Mesodermal cell (in vitro differentiated cells): ENCODE measurements around the gene ARFGAP2.

Source experiments
- H3K27ac ChIP-seq: 2 replicates; pipeline ENCODE4 v1.7.0; 2013; ENCODE audit warnings: mild to moderate bottlenecking, low read depth, low read length, moderate library complexity; ENCODE audit not compliant: severe bottlenecking
- H3K36me3 ChIP-seq: 2 replicates; pipeline ENCODE4 v1.7.1; 2013; ENCODE audit warnings: mild to moderate bottlenecking, low read length, moderate library complexity; ENCODE audit not compliant: control insufficient read depth, insufficient read depth
- H3K4me1 ChIP-seq: one replicate; pipeline ENCODE4 v1.7.1; 2013; ENCODE audit warnings: mild to moderate bottlenecking, low read length; ENCODE audit not compliant: insufficient read depth, control insufficient read depth, poor library complexity, severe bottlenecking
- H3K4me3 ChIP-seq: 2 replicates; pipeline ENCODE4 v1.7.0; 2013; ENCODE audit warnings: low read length, control low read depth, mild to moderate bottlenecking; ENCODE audit not compliant: insufficient read depth, poor library complexity, severe bottlenecking; ENCODE audit errors: extremely low read depth
- H3K9me3 ChIP-seq: 2 replicates; pipeline ENCODE4 v1.7.1; 2013; ENCODE audit warnings: mild to moderate bottlenecking, low read length, moderate library complexity; ENCODE audit not compliant: control insufficient read depth
- WGBS, 2 experiments: methylation state at CpG; one replicate each; pipeline ENCODE4 v1.1.5; 2013; ENCODE audit warnings: missing lambda C conversion rate in 2 of 2; ENCODE audit not compliant: insufficient coverage in 2 of 2; 5-methylcytosine and 5-hydroxymethylcytosine counted together

Gene ARFGAP2

GRCh38 chr11:47148903-47149531, 27.7 kb downstream of the ARFGAP2 start:
- 93 to 94% methylated on average over 7 to 10 of the region's 10 CpGs for WGBS, 2 experiments
- no peak overlapping the region for H3K27ac ChIP-seq
- peaks cover 8% of the 10 kb centered on the region for H3K4me1 ChIP-seq
- no peak overlapping the region for H3K4me3 ChIP-seq
- peaks cover 8% of the 10 kb centered on the region for H3K36me3 ChIP-seq
- H3K9me3 ChIP-seq: no peaks in the 10 kb centered on the region

- peaks cover 8% of the 10 kb centered on the region for H3K36me3 ChIP-seq
- WGBS, 2 experiments: 98 to 100% methylated on average over 4 of the region's 4 CpGs
- no peak overlapping the region for H3K4me3 ChIP-seq
- H3K27ac ChIP-seq: no peak overlapping the region
- no peaks in the 10 kb centered on the region for H3K9me3 ChIP-seq
- H3K4me1 ChIP-seq: peaks cover 14% of the 10 kb centered on the region
These were observed 28.4 kb downstream of the ARFGAP2 start for GRCh38 chr11:47148270-47148669.

GRCh38 chr11:47147681-47148080, 29.0 kb downstream of the ARFGAP2 start:
- no peak overlapping the region for H3K4me3 ChIP-seq
- H3K27ac ChIP-seq: no peak overlapping the region
- peaks cover 20% of the 10 kb centered on the region for H3K4me1 ChIP-seq
- H3K36me3 ChIP-seq: peaks cover 8% of the 10 kb centered on the region
- H3K9me3 ChIP-seq: no peaks in the 10 kb centered on the region
- 81 to 96% methylated on average over 2 to 4 of the region's 7 CpGs for WGBS, 2 experiments

- H3K36me3 ChIP-seq: peaks cover 8% of the 10 kb centered on the region
- no peak overlapping the region for H3K4me3 ChIP-seq
- peaks cover 24% of the 10 kb centered on the region for H3K4me1 ChIP-seq
- H3K27ac ChIP-seq: peak overlapping the region; percentile 5
- no peaks in the 10 kb centered on the region for H3K9me3 ChIP-seq
- WGBS, 2 experiments: 64 to 100% methylated on average over 1 of the region's 2 CpGs
These were observed 29.4 kb downstream of the ARFGAP2 start for GRCh38 chr11:47147250-47147649.

GRCh38 chr11:47144541-47144940, 32.1 kb downstream of the ARFGAP2 start:
- no peak overlapping the region for H3K27ac ChIP-seq
- H3K9me3 ChIP-seq: no peaks in the 10 kb centered on the region
- H3K4me1 ChIP-seq: peaks cover 24% of the 10 kb centered on the region
- H3K36me3 ChIP-seq: peaks cover 5% of the 10 kb centered on the region
- WGBS, 2 experiments: 100% methylated on average over 3 of the region's 3 CpGs; no CpG with 5 or more reads in 1 of the 2 experiments
- no peak overlapping the region for H3K4me3 ChIP-seq

- Histone ChIP-seq H3K9me3 (no peaks in the 10 kb centered on the region), H3K4me3 (no peak overlapping the region), H3K36me3 (peaks cover 2% of the 10 kb centered on the region), H3K27ac (peak overlapping the region; percentile 60), H3K4me1 (peaks cover 24% of the 10 kb centered on the region)
- WGBS, 2 experiments: 66 to 71% methylated on average over 3 of the region's 3 CpGs
These were observed 33.4 kb downstream of the ARFGAP2 start for GRCh38 chr11:47143322-47143721.

GRCh38 chr11:47139878-47140277, 36.8 kb downstream of the ARFGAP2 start:
- Histone ChIP-seq H3K4me1 (peaks cover 17% of the 10 kb centered on the region), H3K4me3 (no peak overlapping the region), H3K27ac (no peak overlapping the region), H3K36me3 (peaks cover 11% of the 10 kb centered on the region), H3K9me3 (no peaks in the 10 kb centered on the region)
- 90 to 97% methylated on average over 3 of the region's 4 CpGs for WGBS, 2 experiments

- Histone ChIP-seq H3K27ac (no peak overlapping the region), H3K36me3 (peaks cover 11% of the 10 kb centered on the region), H3K4me3 (no peak overlapping the region), H3K9me3 (no peaks in the 10 kb centered on the region), H3K4me1 (peaks cover 2% of the 10 kb centered on the region)
- 89 to 94% methylated on average over 2 of the region's 2 CpGs for WGBS, 2 experiments
These were observed 39.2 kb downstream of the ARFGAP2 start for GRCh38 chr11:47137476-47137875.

- H3K4me1 ChIP-seq: no peaks in the 10 kb centered on the region
- no peaks in the 10 kb centered on the region for H3K9me3 ChIP-seq
- H3K4me3 ChIP-seq: no peak overlapping the region
- H3K36me3 ChIP-seq: peaks cover 11% of the 10 kb centered on the region
- 90 to 100% methylated on average over 2 of the region's 3 CpGs for WGBS, 2 experiments
- no peak overlapping the region for H3K27ac ChIP-seq
These were observed 39.8 kb downstream of the ARFGAP2 start for GRCh38 chr11:47136921-47137320.

- peaks cover 11% of the 10 kb centered on the region for H3K36me3 ChIP-seq
- 90 to 100% methylated on average over 1 to 3 of the region's 3 CpGs for WGBS, 2 experiments
These were observed 40.4 kb downstream of the ARFGAP2 start for GRCh38 chr11:47136327-47136726.

GRCh38 chr11:47132981-47133380, 43.7 kb downstream of the ARFGAP2 start:
- H3K4me3 ChIP-seq: no peak overlapping the region
- H3K9me3 ChIP-seq: no peaks in the 10 kb centered on the region
- peaks cover 7% of the 10 kb centered on the region for H3K36me3 ChIP-seq
- no peaks in the 10 kb centered on the region for H3K4me1 ChIP-seq
- H3K27ac ChIP-seq: no peak overlapping the region
- no CpG with 5 or more reads among the region's 1 CpG for WGBS, 2 experiments

More at GRCh38 chr11:47136327-47136726, 40.4 kb downstream of the ARFGAP2 start:
- H3K4me1 ChIP-seq: no peaks in the 10 kb centered on the region
- no peaks in the 10 kb centered on the region for H3K9me3 ChIP-seq
- H3K4me3 ChIP-seq: no peak overlapping the region
- no peak overlapping the region for H3K27ac ChIP-seq
